Measurements from ENCODE around the gene GCK. TPM values are rescaled to one million over a fixed set of nuclear protein-coding genes. Genes with fewer than 3 reads are reported as not detected.

Gene GCK
- total RNA-seq, 3 donors from 2014 or later (not counting 1 experiment from before 2014, with no cell fraction given): not detected

DNA sequence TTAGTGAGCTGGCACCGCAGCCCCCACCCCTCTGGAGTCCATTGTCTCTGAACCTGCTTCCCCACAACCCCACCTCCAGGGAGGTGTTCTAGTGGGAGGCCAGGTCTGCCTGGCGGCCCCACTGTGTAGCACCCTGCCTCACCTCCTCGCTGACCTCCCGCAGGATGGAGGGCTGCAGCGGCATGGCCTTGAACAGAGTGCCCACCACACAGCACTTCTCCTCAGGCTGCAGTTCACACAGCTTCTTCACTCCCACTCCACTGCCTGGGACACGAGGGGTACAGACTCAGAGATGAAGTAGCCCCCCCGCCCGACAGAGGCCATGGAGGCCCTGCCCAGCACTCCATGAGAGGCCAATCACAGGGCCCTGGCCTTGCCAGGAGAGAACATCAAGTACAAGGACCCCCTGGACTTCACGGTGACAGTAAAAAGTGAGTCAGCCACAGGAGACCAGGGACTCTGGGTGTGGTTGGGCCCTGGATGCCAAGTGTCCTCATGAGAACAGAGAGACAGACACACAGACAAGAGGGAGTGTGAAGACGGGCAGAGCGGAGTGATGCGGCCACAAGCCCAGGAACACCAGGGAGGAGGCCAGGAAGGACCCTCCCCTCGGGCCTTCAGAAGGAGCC is 71.3 kb downstream of the GCK start:
- Histone ChIP-seq H3K9me3 (ENCODE audit: control insufficient read depth, insufficient read depth, low read length) (no peaks in the 10 kb centered on the region), H3K27ac (ENCODE audit: low read length) (no peak overlapping the region), H3K36me3 (ENCODE audit: control insufficient read depth, insufficient read depth, low read length) (peaks cover 23% of the 10 kb centered on the region), H3K4me1 (ENCODE audit: control insufficient read depth, insufficient read depth, low read length) (peaks cover 8% of the 10 kb centered on the region), H3K4me3 (ENCODE audit: low read length) (no peak overlapping the region), H3K27me3 (ENCODE audit: control insufficient read depth, insufficient read depth, low read length) (no peaks in the 10 kb centered on the region)
- H3K9me3 Mint-ChIP-seq: no peaks in the 10 kb centered on the region
- H3K36me3 Mint-ChIP-seq: no peaks in the 10 kb centered on the region
- no peak for DNase-seq
- intact Hi-C loops (cut with micrococcal nuclease): no loop called here
- H3K4me1 Mint-ChIP-seq: peaks cover 11 to 25% of the 10 kb centered on the region in 2 donors
- TF ChIP-seq, protein P1, sequence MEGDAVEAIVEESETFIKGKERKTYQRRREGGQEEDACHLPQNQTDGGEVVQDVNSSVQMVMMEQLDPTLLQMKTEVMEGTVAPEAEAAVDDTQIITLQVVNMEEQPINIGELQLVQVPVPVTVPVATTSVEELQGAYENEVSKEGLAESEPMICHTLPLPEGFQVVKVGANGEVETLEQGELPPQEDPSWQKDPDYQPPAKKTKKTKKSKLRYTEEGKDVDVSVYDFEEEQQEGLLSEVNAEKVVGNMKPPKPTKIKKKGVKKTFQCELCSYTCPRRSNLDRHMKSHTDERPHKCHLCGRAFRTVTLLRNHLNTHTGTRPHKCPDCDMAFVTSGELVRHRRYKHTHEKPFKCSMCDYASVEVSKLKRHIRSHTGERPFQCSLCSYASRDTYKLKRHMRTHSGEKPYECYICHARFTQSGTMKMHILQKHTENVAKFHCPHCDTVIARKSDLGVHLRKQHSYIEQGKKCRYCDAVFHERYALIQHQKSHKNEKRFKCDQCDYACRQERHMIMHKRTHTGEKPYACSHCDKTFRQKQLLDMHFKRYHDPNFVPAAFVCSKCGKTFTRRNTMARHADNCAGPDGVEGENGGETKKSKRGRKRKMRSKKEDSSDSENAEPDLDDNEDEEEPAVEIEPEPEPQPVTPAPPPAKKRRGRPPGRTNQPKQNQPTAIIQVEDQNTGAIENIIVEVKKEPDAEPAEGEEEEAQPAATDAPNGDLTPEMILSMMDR (IDR thresholded peaks at IDR 0.05): no peak
- ATAC-seq: no peak
- no peak overlapping the region for H3K4me3 Mint-ChIP-seq
- no peaks in the 10 kb centered on the region for H3K27me3 Mint-ChIP-seq (ENCODE audit: low read depth in 2 of 2)
- H3K27ac Mint-ChIP-seq: no peak overlapping the region
- 93% methylated on average over 12 of the region's 13 CpGs for WGBS (ENCODE audit: insufficient coverage)

DNA sequence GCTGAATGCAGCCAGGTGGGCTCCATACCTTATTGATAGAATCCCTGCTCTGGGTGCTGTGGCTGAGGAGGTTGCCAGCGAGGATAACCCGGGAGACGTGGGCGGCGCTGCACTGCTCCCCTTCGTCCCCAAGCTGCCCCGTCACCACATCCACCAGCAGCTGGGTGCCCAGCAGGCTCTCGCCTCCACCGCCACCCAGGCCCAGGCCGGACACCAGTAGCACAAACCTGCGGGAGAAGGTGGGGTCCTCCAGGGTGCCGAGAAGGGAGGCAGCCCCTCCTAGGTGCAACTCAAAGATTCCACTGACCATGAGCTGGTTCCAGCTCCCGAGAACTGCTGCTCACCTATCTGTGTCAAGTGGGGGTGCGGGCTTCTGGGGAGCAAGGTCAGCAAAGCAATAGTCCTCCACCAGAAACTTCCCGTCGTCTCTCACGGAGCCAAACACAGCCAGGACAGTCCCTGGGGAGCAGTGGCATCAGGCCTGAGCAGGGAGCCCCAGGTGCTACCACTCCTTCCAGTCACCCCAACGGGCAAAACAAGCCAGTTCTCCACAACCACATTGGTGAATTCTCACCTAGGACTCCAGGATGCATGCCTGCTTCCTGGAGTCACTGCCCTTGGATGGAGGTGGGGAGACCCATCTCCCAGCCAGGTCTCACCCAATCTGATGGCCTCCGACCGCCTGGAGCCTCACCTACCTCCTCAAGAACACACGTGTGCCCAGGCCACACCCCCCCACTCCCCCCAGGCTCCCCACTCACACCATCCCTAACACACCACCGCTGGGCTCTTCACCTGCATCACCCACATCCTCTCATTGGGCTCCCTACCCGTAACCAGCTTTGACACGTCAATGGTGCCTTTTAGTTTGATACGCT is 72.2 kb downstream of the GCK start:
- no peaks in the 10 kb centered on the region for H3K27me3 ChIP-seq (ENCODE audit: control insufficient read depth, insufficient read depth, low read length)
- no peaks in the 10 kb centered on the region for H3K36me3 Mint-ChIP-seq
- H3K36me3 ChIP-seq (ENCODE audit: control insufficient read depth, insufficient read depth, low read length): peaks cover 23% of the 10 kb centered on the region

DNA sequence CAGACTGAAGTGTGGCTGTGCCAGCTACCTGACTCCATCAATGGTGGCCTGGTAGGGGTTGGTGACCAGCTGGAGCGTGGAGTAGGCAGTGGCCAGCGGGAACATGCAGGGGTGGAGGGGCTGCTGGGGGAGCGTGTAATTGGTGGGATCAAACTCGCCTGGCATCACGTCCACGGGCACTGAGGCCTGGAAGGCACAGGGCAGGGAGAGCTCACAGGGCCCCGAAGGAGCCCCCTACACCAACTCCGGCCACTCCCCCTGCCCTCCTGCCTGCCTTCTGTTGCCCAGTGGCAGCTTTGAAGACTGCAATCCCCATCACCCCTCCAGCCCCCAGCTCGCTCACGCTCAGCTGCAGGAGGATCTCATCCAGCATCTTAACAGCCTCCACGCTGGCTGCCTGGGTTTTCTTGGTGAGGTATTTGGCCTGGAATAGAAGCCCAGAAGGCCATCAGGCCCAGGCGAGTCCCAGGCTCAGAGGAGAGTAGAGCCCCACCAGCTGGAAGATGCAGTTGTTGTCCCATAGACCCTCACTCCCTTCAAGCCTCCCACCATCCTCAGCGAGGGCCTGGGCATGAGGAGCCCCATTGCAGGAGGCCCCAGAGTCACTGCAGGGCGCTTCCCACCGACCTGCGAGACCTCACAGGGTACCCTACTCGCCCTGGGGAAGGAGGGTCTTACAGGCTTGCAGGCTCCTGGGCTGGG is 73.0 kb downstream of the GCK start:
- WGBS (ENCODE audit: insufficient coverage): 88% methylated on average over 17 of the region's 17 CpGs
- Mint-ChIP-seq H3K4me3 (no peak overlapping the region), H3K27me3 (ENCODE audit: low read depth in 2 of 2) (no peaks in the 10 kb centered on the region), H3K4me1 (peaks cover 5 to 18% of the 10 kb centered on the region in 2 donors), H3K27ac (no peak overlapping the region), H3K9me3 (no peaks in the 10 kb centered on the region), H3K36me3 (no peaks in the 10 kb centered on the region)
- TF ChIP-seq, protein P1 (IDR thresholded peaks at IDR 0.05): no peak
- intact Hi-C loops (cut with micrococcal nuclease): no loop called here
- Histone ChIP-seq H3K36me3 (ENCODE audit: control insufficient read depth, insufficient read depth, low read length) (peaks cover 22% of the 10 kb centered on the region), H3K4me3 (ENCODE audit: low read length) (no peak overlapping the region), H3K27me3 (ENCODE audit: control insufficient read depth, insufficient read depth, low read length) (no peaks in the 10 kb centered on the region), H3K27ac (ENCODE audit: low read length) (no peak overlapping the region), H3K9me3 (ENCODE audit: control insufficient read depth, insufficient read depth, low read length) (no peaks in the 10 kb centered on the region), H3K4me1 (ENCODE audit: control insufficient read depth, insufficient read depth, low read length) (no peaks in the 10 kb centered on the region)
- ATAC-seq: no peak
- DNase-seq: no peak

More for the DNA sequence above, 72.2 kb downstream of the GCK start:
- Mint-ChIP-seq H3K9me3 (no peaks in the 10 kb centered on the region), H3K27ac (no peak overlapping the region), H3K4me3 (no peak overlapping the region), H3K4me1 (peaks cover 5 to 18% of the 10 kb centered on the region in 2 donors), H3K27me3 (ENCODE audit: low read depth in 2 of 2) (no peaks in the 10 kb centered on the region)
- TF ChIP-seq, protein P1 (IDR thresholded peaks at IDR 0.05): no peak
- WGBS (ENCODE audit: insufficient coverage): 90% methylated on average over 25 of the region's 25 CpGs
- Histone ChIP-seq H3K4me3 (ENCODE audit: low read length) (no peak overlapping the region), H3K9me3 (ENCODE audit: control insufficient read depth, insufficient read depth, low read length) (no peaks in the 10 kb centered on the region), H3K27ac (ENCODE audit: low read length) (no peak overlapping the region), H3K4me1 (ENCODE audit: control insufficient read depth, insufficient read depth, low read length) (no peaks in the 10 kb centered on the region)
- ATAC-seq (no peak), DNase-seq (no peak)
- intact Hi-C loops (cut with micrococcal nuclease): no loop called here
